Spinal cord (tissue), 10 donors: Measurements from ENCODE around the gene ZNF26. TPM values are rescaled to one million over a fixed set of nuclear protein-coding genes. Genes with fewer than 3 reads are reported as not detected.

Source experiments
- DNase-seq, 6 donors: peaks; one replicate each; pipeline versions ENCODE4 v3.0.0 to v3.0.0-alpha.2; 2013 to 2015; ENCODE audit warnings: low spot score in 6 of 6, low read depth in 4 of 6
- H3K27ac ChIP-seq: one replicate; pipeline ENCODE4 v1.5.1; 2013; ENCODE audit warnings: low read depth, low read length, control low read depth
- H3K27me3 ChIP-seq: one replicate; pipeline ENCODE4 v1.6.1; 2013; ENCODE audit warnings: low read length; ENCODE audit not compliant: control insufficient read depth, insufficient read depth
- H3K36me3 ChIP-seq: one replicate; pipeline ENCODE4 v1.6.1; 2013; ENCODE audit warnings: low read length; ENCODE audit not compliant: control insufficient read depth, insufficient read depth
- H3K4me1 ChIP-seq: one replicate; pipeline ENCODE4 v1.6.1; 2013; ENCODE audit warnings: low read length; ENCODE audit not compliant: control insufficient read depth, insufficient read depth
- H3K4me3 ChIP-seq: one replicate; pipeline ENCODE4 v1.5.1; 2013; ENCODE audit warnings: low read depth, low read length, control low read depth
- H3K9me3 ChIP-seq: one replicate; pipeline ENCODE4 v1.6.1; 2013; ENCODE audit warnings: low read length; ENCODE audit not compliant: control insufficient read depth, insufficient read depth
- WGBS: methylation state at CpG from one replicate; pipeline ENCODE4 v1.1.5; 2013; ENCODE audit warnings: missing lambda C conversion rate; ENCODE audit not compliant: insufficient coverage; 5-methylcytosine and 5-hydroxymethylcytosine counted together
- polyA plus RNA-seq, 2 donors: library from polyadenylated mRNA; unstranded; fragments of 120-200 nt; gene quantifications; one replicate each; pipeline ENCODE4 v1.2.1, GENCODE V29; 2013; ENCODE audit not compliant: insufficient read length in 2 of 2
- total RNA-seq, 2 donors: library from RNA; depleted of rRNA in 1 of 2; stranded (reverse); fragments of 120-200 nt in 1 of 2; fragments of >200 nt in 1 of 2; gene quantifications; one replicate each; pipeline versions ENCODE4 v1.2.3 to v1.2.4, GENCODE V29; 2013 to 2014
- donor health status: healthy.

The ZNF26 gene
- total and polyA plus RNA-seq, 4 donors: 9.4 to 13.8 (median 11.2) TPM

GRCh38 chr12:132946246-132946820, 39.8 kb upstream of the ZNF26 start:
- no peak for DNase-seq
- H3K27me3 ChIP-seq: no peaks in the 10 kb centered on the region
- 94% methylated on average over 7 of the region's 8 CpGs for WGBS
- H3K4me1 ChIP-seq: no peaks in the 10 kb centered on the region
- H3K4me3 ChIP-seq: no peak overlapping the region
- H3K9me3 ChIP-seq: peaks cover 37% of the 10 kb centered on the region
- H3K36me3 ChIP-seq: peaks cover 72% of the 10 kb centered on the region
- H3K27ac ChIP-seq: no peak overlapping the region

- no peaks in the 10 kb centered on the region for H3K4me1 ChIP-seq
- 96% methylated on average over 27 of the region's 29 CpGs for WGBS
- H3K9me3 ChIP-seq: peaks cover 35% of the 10 kb centered on the region
- no peak overlapping the region for H3K27ac ChIP-seq
- H3K36me3 ChIP-seq: peaks cover 60% of the 10 kb centered on the region
- H3K27me3 ChIP-seq: no peaks in the 10 kb centered on the region
- no peak for DNase-seq
- H3K4me3 ChIP-seq: no peak overlapping the region
These were observed 37.8 kb upstream of the ZNF26 start for GRCh38 chr12:132948146-132949066.

GRCh38 chr12:132949936-132950837, 36.0 kb upstream of the ZNF26 start:
- H3K9me3 ChIP-seq: peaks cover 37% of the 10 kb centered on the region
- DNase-seq: no peak
- no peak overlapping the region for H3K4me3 ChIP-seq
- 99% methylated on average over 30 of the region's 30 CpGs for WGBS
- peaks cover 9% of the 10 kb centered on the region for H3K4me1 ChIP-seq
- H3K36me3 ChIP-seq: peaks cover 47% of the 10 kb centered on the region
- no peaks in the 10 kb centered on the region for H3K27me3 ChIP-seq
- no peak overlapping the region for H3K27ac ChIP-seq

GRCh38 chr12:132950844-132951535, 35.2 kb upstream of the ZNF26 start:
- Histone ChIP-seq H3K36me3 (peaks cover 40% of the 10 kb centered on the region), H3K27ac (no peak overlapping the region), H3K27me3 (no peaks in the 10 kb centered on the region), H3K9me3 (peaks cover 32% of the 10 kb centered on the region), H3K4me1 (peaks cover 14% of the 10 kb centered on the region), H3K4me3 (no peak overlapping the region)
- DNase-seq: no peak
- WGBS: 97% methylated on average over 27 of the region's 27 CpGs

- DNase-seq: no peak
- Histone ChIP-seq H3K9me3 (peaks cover 27% of the 10 kb centered on the region), H3K36me3 (peaks cover 34% of the 10 kb centered on the region), H3K4me1 (peaks cover 16% of the 10 kb centered on the region), H3K27ac (no peak overlapping the region), H3K27me3 (no peaks in the 10 kb centered on the region), H3K4me3 (no peak overlapping the region)
- WGBS: 98% methylated on average over 8 of the region's 8 CpGs
These were observed 34.5 kb upstream of the ZNF26 start for GRCh38 chr12:132951649-132952048.

- Histone ChIP-seq H3K4me1 (peaks cover 20% of the 10 kb centered on the region), H3K36me3 (peaks cover 28% of the 10 kb centered on the region), H3K27me3 (no peaks in the 10 kb centered on the region), H3K9me3 (peaks cover 26% of the 10 kb centered on the region), H3K27ac (no peak overlapping the region), H3K4me3 (no peak overlapping the region)
- WGBS: 95% methylated on average over 16 of the region's 18 CpGs
- DNase-seq: no peak
These were observed 33.6 kb upstream of the ZNF26 start for GRCh38 chr12:132952371-132953162.

- Histone ChIP-seq H3K36me3 (peaks cover 28% of the 10 kb centered on the region), H3K27ac (no peak overlapping the region), H3K4me3 (no peak overlapping the region), H3K4me1 (peaks cover 20% of the 10 kb centered on the region), H3K9me3 (peaks cover 21% of the 10 kb centered on the region), H3K27me3 (no peaks in the 10 kb centered on the region)
- whole genome bisulfite sequencing: 92% methylated on average over 2 of the region's 2 CpGs
- DNase-seq: no peak
These were observed 33.1 kb upstream of the ZNF26 start for GRCh38 chr12:132953163-132953425.

GRCh38 chr12:132953771-132954170, 32.4 kb upstream of the ZNF26 start:
- DNase-seq: no peak
- Histone ChIP-seq H3K4me3 (no peak overlapping the region), H3K4me1 (peaks cover 20% of the 10 kb centered on the region), H3K36me3 (peaks cover 21% of the 10 kb centered on the region), H3K27ac (no peak overlapping the region), H3K27me3 (no peaks in the 10 kb centered on the region), H3K9me3 (peaks cover 18% of the 10 kb centered on the region)
- WGBS: 93% methylated on average over 7 of the region's 7 CpGs
